ENCODE results near the gene ARMH3.

The ARMH3 gene, protein sequence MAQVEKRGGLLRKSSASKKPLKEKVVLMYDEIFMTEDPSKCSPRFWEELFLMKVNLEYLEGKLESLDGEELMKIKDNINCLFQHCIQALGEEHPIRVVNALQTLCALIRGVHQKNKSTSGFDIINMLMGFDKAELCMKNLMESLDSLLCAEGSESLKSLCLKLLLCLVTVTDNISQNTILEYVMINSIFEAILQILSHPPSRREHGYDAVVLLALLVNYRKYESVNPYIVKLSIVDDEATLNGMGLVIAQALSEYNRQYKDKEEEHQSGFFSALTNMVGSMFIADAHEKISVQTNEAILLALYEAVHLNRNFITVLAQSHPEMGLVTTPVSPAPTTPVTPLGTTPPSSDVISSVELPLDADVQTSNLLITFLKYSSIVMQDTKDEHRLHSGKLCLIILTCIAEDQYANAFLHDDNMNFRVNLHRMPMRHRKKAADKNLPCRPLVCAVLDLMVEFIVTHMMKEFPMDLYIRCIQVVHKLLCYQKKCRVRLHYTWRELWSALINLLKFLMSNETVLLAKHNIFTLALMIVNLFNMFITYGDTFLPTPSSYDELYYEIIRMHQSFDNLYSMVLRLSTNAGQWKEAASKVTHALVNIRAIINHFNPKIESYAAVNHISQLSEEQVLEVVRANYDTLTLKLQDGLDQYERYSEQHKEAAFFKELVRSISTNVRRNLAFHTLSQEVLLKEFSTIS

DNA sequence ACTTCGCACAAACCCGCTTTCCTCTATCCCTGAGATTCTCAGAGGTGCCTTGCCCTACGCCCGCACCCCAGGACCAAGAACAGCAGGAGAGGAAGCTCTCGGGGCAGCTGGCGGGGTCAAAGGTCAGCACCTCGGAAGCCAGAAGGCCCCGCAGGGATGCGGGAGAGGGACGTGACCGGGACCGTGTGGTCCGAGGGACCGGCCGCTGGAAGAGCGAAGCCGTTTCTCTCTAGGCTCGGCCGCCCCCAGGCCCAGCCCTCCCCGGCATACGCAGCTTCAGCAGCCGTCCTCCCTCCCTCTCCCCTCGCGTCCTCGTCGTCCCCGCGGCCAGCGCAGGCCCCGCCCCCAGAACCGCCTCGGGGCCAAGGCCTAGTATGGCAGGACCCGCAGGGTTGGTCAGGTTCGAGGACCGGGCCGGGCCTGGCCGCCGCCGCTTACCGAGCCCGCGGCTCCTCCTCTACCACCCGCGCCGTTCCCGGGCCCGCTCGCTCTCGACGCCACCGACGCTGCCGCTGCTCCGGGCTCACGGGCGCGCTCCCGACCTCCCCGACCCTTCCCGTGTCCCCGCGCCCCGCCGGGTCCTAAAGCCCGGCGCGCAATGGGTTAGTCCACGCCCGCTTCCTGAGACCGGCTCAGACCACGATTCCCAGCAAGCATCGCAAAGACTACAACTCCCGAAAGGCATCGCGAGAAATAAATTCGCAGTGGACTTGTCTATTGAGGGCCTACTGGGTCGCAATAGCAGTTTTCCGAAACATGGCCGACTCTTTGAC lies at the start of gene ARMH3:
ARMH3 (minus strand) TSS at position 527 of the 773 bp plus-strand sequence. CDS start 16,059 bp downstream, outside the sequence.
- peak; percentile 94 for DNase-seq

DNA sequence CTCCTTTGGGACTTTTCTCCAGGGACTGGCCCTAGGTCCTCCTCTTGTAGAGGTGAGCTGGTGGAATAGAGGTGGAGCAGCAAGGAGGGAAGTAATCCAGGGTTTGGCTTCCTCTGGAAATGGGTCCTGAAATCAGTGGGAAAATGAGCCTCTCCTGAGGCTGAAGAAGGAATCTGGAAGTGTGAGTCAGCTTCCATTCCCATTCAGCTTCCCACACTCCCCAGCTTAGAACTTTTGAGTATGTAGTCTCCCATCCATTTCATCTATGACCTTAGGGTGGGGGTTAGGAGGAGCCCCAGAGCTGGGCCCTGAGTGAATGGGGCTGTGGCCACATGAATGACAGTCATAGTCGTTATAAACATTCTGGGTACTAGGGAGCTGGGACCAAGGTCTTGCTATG lies 46.4 kb upstream of the ARMH3 start:
- no peak for DNase-seq

DNA sequence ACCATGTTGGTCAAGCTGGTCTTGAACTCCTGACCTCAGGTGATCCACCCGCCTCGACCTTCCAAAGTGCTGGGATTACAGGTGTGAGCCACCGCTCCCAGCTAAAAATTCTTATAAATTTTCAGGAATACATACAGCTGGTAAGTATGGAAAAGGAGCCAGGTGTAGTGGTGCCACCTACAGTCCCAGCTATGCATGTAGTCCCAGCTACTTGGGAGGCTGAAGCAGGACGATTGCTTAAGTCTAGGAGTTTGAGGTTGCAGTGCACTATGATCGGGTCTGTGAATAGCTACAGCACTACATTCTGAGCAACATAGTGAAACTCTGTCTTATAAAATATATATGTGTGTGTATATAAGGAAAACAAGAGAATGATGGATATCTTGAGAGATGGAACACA lies 45.2 kb upstream of the ARMH3 start:
- no peak for DNase-seq

DNA sequence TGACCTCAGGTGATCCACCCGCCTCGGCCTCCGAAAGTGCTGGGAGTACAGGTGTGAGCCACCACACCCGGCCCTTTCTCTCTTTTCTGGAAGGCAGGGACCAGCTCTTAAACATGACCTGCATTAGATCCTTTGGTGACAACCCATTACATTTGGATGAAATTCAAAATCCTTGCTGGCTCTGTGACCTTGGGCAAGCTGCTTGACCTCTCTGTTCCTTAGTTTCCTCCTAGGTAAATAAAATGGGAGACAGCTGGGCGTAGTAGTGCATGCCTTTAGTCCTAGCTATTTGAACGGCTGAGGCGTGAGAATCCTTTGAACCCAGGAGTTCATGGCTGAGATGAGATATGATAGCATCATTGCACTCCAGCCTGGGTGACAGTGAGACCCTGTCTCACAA lies 40.5 kb upstream of the ARMH3 start:
- DNase-seq: no peak

DNA sequence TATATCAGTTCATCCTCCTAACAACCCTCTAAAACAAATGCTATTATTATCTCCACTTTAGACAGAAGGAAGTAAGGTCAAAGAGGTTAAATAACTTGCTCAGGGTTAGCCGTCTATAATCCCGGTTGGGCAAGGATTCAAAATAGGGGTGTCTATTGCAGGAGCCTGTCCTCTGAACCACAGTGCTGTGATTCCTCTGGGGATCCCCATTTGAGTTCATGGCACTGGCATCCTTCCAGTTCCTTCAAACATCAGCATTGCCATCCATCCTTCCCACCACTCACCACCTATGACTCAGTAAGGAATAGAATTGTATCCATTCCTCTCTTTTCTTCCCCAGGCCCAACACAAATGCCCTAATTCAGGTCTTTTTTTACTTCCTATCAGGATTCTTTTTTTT lies 34.8 kb upstream of the ARMH3 start:
- no peak for DNase-seq

DNA sequence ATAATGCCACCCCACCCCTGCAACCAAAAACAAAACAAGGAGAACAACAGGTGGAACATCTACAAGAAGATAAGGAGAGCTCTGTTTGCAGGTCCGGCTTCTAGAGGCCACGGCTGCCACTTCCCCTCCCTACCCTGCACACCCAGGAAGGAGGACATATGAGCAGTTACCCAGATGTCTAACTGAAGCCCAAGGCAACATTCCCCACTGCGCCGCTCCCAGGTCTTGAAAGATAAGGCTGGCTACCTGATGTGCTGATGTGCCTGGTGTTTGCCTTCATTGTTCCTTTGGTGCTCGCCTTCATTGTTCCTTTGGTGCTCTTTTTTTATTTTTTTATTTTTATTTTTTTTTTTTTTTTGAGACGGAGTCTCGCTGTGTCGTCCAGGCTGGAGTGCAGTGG lies 30.2 kb upstream of the ARMH3 start:
- no peak for DNase-seq

DNA sequence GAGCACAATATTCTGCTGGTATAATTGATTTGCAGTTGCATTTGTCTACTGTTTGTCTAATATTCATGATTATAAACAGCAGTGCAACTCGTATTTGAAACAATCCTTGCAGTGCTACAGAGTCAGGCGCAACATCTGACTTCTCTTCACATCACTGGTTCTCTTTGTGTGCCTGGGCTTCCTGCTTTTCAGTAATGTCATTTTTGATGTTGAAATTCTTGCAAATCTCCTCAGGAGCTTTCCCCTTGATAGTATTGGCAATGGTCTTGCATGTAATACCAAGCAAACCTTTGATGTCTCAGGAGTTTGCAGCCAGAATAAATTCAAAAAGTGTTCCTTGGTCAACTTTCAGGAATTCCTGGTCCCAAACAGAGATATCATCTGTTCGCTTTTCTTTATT lies 29.4 kb upstream of the ARMH3 start:
- no peak for DNase-seq

DNA sequence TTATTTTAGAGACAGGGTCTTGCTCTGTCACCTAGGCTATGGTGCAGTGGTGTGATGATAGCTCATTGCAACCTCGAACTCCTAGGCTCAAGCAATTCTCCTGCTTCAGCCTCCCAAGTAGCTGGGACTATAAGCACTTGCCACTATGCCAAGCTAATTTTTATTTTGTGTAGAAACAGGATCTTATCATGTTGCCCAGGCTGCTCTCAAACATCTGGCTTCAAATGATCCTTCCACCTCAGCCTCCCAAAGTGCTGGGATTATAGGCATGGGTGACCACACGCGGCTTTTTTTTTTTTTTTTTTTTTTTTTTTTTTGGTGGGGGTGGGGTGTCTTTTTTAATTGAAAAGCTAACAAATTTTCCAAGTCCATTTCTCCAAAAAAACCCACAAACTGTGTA lies 27.6 kb upstream of the ARMH3 start:
- no peak for DNase-seq

DNA sequence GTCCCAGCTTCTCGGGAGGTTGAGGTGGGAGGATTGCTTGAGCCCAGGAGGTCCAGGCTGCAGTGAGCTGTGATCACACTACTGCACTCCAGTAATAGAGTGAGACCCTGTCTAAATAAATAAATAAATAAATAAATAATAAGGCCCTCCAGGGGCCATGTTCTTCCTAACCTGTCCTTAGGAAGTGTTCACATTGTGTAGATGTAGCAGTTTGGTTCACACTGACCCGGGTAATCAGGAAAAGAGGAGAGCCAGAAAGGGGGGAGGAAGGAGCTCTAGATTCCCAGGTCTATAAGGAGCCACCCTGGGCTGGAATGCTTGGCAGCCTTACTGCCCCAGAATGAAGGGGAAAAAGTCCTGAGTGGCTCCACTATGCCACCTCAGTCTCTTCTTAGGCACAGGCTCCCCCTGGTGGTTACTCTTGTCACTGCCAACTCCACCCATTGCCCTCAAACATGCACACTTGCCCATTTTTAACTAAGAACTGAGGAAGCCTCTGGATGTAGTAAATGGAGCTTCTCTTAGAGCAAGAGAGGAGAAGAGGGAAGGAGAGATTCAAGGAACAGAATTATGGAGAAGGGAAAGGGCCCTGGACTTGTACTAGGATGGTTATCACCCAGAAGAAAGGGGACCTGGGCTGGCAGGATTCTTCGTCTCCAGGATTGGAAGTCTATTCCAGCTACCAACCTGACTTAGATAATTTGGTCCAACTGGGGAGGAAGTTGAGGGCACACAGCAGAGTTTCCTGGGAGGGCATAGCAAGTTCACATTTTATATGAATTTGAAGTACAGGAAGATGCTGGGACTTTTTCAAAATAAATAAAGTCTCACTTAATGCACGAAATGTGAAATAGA lies 16.9 kb upstream of the ARMH3 start:
- DNase-seq: peak; percentile 14

DNA sequence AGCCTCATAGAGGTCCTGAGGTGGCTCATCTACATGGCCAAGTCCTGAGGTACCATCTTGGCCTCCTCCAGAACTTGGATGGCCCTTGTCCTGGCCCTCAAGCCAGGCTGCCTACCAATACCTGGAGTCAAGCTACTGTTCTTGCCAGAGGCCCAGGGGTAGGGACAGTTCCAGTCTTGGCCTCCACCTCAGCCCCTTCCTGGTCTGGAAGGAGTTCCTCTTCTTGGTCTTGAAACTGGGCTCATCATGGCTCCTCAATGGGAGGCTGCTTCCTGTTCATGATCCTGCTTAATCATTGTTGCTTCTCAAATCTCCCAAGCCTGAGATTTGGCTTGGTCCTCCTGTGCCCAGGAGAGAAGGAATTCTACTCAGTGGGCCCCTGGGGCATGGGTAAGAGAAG lies 13.1 kb upstream of the ARMH3 start:
- no peak for DNase-seq

DNA sequence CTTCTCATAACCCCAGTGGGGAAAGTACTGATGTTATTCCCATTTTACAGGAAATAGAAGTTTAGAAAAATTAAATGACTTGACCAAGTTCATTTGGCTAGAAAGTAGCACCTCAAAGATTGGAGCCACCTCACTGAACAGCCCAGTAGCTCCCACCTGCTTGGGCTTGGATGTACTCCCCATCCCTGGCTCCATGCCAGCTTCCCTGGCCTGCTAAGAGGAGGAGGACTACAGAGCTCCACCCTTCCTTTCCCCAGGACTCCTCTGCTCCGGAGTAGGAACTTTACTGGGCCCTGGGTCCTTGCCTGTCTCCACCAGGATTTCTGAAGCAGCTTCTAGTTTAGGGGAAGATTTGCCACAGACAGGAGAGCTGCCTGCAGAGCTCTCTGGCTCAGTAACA lies 12.2 kb upstream of the ARMH3 start:
- DNase-seq: no peak

DNA sequence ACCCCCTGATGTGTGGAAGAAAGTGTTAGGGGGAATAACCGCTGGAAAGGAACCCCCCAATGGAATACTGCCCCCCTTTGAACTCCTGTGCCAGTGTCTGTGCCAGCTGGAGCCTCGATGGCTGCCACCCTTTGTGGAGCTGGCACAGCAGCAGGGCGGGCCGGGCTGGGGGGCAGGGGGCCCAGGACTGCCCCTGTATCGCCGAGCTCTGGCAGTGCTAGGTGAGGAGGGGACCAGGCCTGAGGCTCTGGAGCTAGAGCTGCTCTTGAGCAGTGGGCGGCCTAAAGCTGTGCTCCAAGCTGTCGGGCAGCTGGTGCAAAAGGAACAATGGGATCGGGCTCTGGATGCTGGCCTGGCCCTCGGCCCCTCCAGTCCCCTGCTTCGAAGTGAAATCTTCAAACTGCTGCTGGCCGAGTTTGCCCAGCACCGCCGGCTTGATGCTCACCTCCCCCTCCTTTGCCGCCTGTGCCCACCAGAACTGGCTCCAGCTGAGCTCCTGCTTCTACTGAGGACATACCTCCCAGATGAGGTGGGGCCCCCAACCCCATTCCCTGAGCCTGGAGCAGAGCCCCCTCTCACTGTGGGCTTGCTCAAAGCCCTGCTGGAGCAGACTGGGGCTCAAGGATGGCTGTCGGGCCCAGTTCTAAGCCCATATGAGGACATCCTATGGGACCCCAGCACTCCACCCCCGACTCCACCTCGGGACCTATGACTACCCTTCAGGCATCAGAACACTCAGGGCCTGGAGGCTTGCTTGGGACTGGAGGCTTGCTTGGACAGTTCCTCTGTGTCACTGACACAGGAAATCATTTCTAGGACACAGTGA lies 11.3 kb upstream of the ARMH3 start:
- DNase-seq: no peak

DNA sequence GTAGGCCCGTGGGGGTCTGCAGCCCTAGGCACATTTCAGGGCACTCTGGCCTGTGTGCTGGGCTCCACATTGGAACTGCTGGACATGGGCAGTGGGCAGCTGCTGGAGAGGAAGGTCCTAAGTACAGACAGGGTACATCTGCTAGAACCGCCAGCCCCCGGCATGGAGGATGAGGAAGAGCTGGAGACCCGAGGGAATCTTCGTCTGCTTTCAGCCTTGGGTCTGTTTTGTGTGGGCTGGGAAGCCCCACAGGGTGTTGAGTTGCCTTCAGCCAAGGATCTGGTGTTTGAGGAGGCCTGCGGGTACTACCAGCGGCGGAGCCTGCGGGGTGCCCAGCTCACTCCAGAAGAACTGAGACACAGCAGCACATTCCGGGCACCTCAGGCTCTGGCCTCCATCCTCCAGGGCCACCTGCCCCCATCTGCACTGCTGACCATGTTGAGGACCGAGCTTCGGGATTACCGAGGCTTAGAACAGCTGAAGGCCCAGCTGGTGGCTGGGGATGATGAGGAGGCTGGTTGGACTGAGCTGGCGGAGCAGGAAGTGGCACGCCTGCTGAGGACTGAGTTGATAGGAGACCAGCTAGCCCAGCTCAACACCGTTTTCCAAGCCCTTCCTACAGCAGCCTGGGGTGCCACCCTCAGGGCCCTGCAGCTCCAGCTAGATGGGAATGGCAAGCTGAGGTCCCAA lies 10.6 kb upstream of the ARMH3 start:
- DNase-seq: no peak

DNA sequence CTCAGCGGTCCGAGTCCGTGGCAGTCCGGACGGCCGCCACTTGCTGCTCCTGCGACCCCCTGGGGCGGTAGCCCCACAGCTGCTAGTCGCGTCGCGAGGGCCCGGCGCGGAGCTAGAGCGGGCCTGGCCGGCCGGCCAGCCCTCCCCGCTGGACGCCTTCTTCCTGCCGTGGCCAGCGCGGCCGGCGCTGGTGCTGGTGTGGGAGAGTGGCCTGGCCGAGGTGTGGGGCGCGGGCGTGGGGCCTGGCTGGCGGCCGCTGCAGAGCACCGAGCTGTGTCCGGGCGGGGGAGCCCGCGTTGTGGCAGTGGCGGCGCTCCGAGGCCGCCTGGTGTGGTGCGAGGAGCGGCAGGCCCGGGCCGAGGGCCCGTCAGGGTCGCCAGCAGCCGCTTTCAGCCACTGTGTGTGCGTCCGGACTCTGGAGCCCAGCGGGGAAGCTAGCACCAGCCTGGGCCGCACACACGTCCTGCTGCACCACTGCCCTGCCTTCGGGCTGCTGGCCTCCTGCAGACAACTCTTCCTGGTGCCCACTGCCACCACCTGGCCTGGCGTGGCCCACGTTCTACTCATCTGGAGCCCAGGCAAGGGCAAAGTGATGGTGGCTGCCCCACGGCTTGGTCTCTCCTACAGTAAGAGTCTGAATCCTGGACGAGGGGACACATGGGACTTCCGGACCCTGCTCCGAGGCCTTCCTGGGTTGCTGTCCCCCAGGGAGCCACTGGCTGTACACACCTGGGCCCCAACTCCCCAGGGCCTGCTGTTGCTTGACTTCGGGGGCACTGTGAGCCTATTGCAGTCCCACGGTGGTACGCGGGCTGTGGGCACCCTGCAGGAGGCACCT lies 9.8 kb upstream of the ARMH3 start:
- DNase-seq: no peak

DNA sequence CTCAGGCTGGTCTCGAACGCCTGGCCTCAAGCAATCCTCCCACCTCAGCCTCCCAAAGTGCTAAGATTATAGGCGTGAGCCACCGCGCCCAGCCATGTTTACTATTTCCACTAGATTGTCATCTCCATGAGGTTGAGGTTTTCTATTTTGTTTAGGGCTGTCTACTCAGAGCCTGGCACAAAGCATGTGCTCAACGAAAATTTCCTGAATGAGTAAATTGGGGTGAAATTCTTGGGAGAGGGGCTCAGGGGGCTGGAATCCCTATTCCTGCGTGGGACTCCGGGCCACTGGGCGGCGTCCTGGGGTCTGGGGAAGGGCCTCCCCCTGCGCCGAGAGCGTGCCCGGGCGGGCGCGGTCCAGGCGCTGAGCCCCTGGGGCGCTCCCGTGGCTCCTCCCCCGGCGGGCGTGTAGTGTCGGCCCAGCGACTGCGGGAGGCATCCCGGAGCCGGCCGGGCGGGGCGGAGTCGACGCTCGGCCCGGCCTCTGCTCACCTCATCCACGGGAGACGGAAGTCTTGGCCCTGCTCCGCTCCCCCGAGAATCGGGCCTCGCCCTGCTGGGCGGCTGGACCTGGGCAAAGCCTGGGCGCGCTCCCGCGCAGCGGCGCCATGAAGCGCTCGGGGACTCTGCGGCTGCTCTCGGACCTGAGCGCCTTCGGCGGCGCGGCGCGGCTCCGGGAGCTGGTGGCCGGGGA lies 9.0 kb upstream of the ARMH3 start, which contains the start of gene HPS6:
HPS6 (plus strand) TSS at position 482 of the 693 bp plus-strand sequence; CDS start at position 608, 126 bp downstream.
- peak; percentile 81 for DNase-seq

DNA sequence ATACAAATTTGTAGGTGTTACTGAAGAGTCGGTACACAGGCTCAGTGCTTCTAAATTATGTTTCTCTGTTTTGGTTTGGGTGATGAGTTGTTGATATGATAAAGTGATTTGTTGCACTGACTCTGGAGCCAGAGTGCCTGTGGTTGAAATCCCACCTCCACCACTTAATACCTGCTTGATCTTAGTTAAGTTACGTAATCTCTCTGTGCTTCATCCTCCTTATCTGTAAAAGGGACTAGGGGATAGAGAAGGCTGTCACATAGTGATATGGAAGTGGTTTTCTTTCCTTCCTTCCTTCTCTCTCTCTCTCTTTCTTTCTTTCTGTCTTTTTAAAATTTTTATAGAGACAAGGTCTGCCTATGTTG lies 8.5 kb upstream of the ARMH3 start:
- DNase-seq: no peak

DNA sequence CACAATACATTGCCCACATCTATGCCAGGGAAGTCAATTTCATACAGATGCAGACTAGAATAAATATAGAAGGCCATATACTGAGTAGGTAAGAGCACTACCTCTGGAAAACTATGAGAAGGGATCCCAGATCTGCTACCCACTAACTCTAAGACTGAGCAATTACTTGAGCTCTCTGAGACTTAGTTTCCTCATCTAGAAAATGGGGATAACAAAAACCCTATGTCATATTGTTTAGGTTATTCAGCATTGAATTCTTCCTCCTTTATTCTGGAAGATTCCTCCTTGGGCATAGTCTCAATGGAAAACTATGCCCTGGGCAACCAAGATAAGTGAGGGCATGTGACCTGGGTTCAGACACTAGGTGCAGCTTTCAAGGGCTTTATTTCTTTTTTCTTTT lies 4.0 kb upstream of the ARMH3 start:
- no peak for DNase-seq

DNA sequence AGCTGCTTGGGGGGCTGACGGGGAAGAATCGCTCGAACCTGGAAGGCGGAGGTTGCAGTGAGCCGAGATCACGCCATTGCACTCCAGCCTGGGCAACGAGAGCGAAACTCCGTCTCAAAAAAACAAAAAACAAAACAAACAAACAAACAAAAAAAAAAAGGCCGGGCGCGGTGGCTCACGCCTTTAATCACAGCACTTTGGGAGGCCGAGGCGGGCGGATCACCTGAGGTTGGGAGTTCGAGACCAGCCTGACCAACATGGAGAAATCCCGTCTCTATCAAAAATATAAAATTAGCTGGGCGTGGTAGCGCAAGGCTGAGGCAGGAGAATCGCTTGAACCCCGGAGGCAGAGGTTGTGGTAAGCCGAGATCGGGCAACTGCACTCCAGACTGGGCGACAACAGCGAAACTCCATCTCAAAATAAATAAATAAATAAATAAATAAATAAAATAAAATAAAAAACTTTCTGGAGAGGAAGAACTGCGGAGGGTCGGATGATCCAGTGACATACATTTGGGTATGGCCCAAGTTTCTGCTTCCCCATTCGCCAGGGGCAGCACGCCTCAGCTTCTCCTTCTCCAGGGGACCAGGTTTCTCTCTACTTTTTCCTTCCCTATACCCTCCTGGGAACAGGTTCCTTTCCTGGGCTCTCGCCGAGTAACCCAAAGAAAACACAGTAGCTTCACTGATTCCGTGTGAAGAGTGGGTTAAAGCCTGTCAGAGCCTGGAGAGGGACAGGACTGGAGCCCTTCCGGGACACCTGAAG lies 909 bp downstream of the ARMH3 start:
- peak; percentile 41 for DNase-seq

DNA sequence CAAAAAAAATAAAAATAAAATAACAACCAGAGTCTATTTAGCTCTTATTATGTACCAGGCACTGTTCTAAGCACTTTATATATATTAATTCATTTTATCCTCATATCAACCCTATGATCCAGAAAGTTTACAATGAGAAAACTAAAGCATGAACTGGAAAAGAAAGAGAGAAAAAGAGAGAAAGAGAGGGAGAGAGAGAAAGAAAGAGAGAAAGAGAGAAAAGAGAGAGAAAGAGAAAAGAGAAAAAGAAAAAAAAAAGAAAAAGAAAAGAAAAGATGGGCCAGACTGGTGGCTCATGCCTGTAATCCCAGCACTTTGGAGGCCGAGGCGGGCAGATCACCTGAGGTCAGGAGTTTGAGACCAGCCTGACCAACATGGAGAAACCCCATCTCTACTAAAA lies 9.9 kb downstream of the ARMH3 start:
- DNase-seq: no peak
